ENCODE measurements around the gene ADCY2. TPM values are rescaled to one million over a fixed set of nuclear protein-coding genes. Genes with fewer than 3 reads are reported as not detected.

Gene ADCY2
- total RNA-seq, 4 donors from 2014 or later = 0.34 to 2.7 (median 1.5) TPM

GRCh38 chr5:7493081-7493480, 97.1 kb downstream of the ADCY2 start:
- Histone ChIP-seq H3K27ac (no peak overlapping the region), H3K9me3 (no peaks in the 10 kb centered on the region), H3K27me3 (no peaks in the 10 kb centered on the region), H3K4me3 (replicated peaks in 1 of 3) (no peak overlapping the region), H3K36me3 (no peaks in the 10 kb centered on the region), H3K4me1 (no peaks in the 10 kb centered on the region)
- 65 to 88% methylated on average over 1 of the region's 1 CpG for WGBS, 2 donors
- TF ChIP-seq CTCF (IDR thresholded peaks at IDR 0.05) (no peak), POLR2A (IDR thresholded peaks at IDR 0.05) (no peak)
- no peak for DNase-seq
- intact Hi-C loops (cut with DNase I) = no loop called here

GRCh38 chr5:7493622-7494021, 97.7 kb downstream of the ADCY2 start:
- H3K27me3 ChIP-seq = no peaks in the 10 kb centered on the region
- H3K27ac ChIP-seq = no peak overlapping the region
- H3K4me3 ChIP-seq (replicated peaks in 1 of 3) = no peak overlapping the region
- TF ChIP-seq POLR2A (IDR thresholded peaks at IDR 0.05) (no peak), CTCF (IDR thresholded peaks at IDR 0.05) (no peak)
- H3K36me3 ChIP-seq = no peaks in the 10 kb centered on the region
- H3K9me3 ChIP-seq = no peaks in the 10 kb centered on the region
- intact Hi-C loops (cut with DNase I) = no loop called here
- DNase-seq = no peak
- H3K4me1 ChIP-seq = no peaks in the 10 kb centered on the region
- WGBS, 2 donors = 83 to 89% methylated on average over 5 of the region's 5 CpGs

- no peak for TF ChIP-seq CTCF (IDR thresholded peaks at IDR 0.05)
- no peak for TF ChIP-seq POLR2A (IDR thresholded peaks at IDR 0.05)
Observed at GRCh38 chr5:7494481-7495130, 98.7 kb downstream of the ADCY2 start.

GRCh38 chr5:7495131-7495517, 99.2 kb downstream of the ADCY2 start:
- Histone ChIP-seq H3K4me3 (replicated peaks in 1 of 3) (no peak overlapping the region), H3K4me1 (no peaks in the 10 kb centered on the region), H3K36me3 (no peaks in the 10 kb centered on the region), H3K27ac (no peak overlapping the region), H3K9me3 (no peaks in the 10 kb centered on the region), H3K27me3 (no peaks in the 10 kb centered on the region)
- no peak for DNase-seq
- TF ChIP-seq POLR2A (IDR thresholded peaks at IDR 0.05) = no peak
- no peak for TF ChIP-seq CTCF (IDR thresholded peaks at IDR 0.05)
- intact Hi-C loops (cut with DNase I) = no loop called here
- WGBS, 2 donors = 41 to 49% methylated on average over 5 of the region's 5 CpGs

More at GRCh38 chr5:7494481-7495130, 98.7 kb downstream of the ADCY2 start:
- H3K27me3 ChIP-seq = no peaks in the 10 kb centered on the region
- WGBS, 2 donors = 69 to 71% methylated on average over 2 of the region's 2 CpGs
- H3K36me3 ChIP-seq = no peaks in the 10 kb centered on the region
- H3K4me1 ChIP-seq = no peaks in the 10 kb centered on the region
- no peak overlapping the region for H3K4me3 ChIP-seq (replicated peaks in 1 of 3)
- intact Hi-C loops (cut with DNase I) = no loop called here
- DNase-seq = no peak
- no peak overlapping the region for H3K27ac ChIP-seq
- H3K9me3 ChIP-seq = no peaks in the 10 kb centered on the region

GRCh38 chr5:7500256-7500655, 104.3 kb downstream of the ADCY2 start:
- Histone ChIP-seq H3K27me3 (no peaks in the 10 kb centered on the region), H3K27ac (no peak overlapping the region), H3K4me3 (replicated peaks in 1 of 3) (no peak overlapping the region), H3K9me3 (no peaks in the 10 kb centered on the region), H3K4me1 (no peaks in the 10 kb centered on the region), H3K36me3 (no peaks in the 10 kb centered on the region)
- 81 to 82% methylated on average over 3 of the region's 3 CpGs for WGBS, 2 donors
- no peak for DNase-seq
- TF ChIP-seq CTCF (IDR thresholded peaks at IDR 0.05) = no peak
- TF ChIP-seq POLR2A (IDR thresholded peaks at IDR 0.05) = no peak
- intact Hi-C loops (cut with DNase I) = no loop called here
